ENCODE data around the gene RAPGEF2.
"Not testable (repeated sequence)": the region's sequence is repeated elsewhere in the genome, so short reads cannot be mapped to it uniquely, and the experiment has no call there.

The RAPGEF2 gene

GRCh38 chr4:159307929-159308328 is 205.1 kb downstream of the RAPGEF2 start:
- DNase-seq (ENCODE audit: low read depth) = no peak
- no peak for TF ChIP-seq CTCF (conservative IDR thresholded peaks at IDR 0.05; ENCODE audit: low read depth, low read length)
- H3K4me3 ChIP-seq (ENCODE audit: low read length) = no peak overlapping the region

- TF ChIP-seq CTCF (conservative IDR thresholded peaks at IDR 0.05; ENCODE audit: low read depth, low read length) = no peak
- H3K4me3 ChIP-seq (ENCODE audit: low read length) = no peak overlapping the region
- DNase-seq (ENCODE audit: low read depth) = no peak
Measured at GRCh38 chr4:159308566-159309340, 205.9 kb downstream of the RAPGEF2 start.

GRCh38 chr4:159312236-159312635 is 209.4 kb downstream of the RAPGEF2 start:
- TF ChIP-seq CTCF (conservative IDR thresholded peaks at IDR 0.05; ENCODE audit: low read depth, low read length) = no peak
- no peak for DNase-seq (ENCODE audit: low read depth)

GRCh38 chr4:159315879-159316278 is 213.0 kb downstream of the RAPGEF2 start:
- H3K4me3 ChIP-seq (ENCODE audit: low read length); DNase-seq (ENCODE audit: low read depth): not testable (repeated sequence)
- TF ChIP-seq CTCF (conservative IDR thresholded peaks at IDR 0.05; ENCODE audit: low read depth, low read length) = peak; percentile 29

More at GRCh38 chr4:159312236-159312635, 209.4 kb downstream of the RAPGEF2 start:
- H3K4me3 ChIP-seq (ENCODE audit: low read length) = no peak overlapping the region

- DNase-seq (ENCODE audit: low read depth) = no peak
- no peak overlapping the region for H3K4me3 ChIP-seq (ENCODE audit: low read length)
- TF ChIP-seq CTCF (conservative IDR thresholded peaks at IDR 0.05; ENCODE audit: low read depth, low read length) = no peak
Measured at GRCh38 chr4:159317203-159317602, 214.3 kb downstream of the RAPGEF2 start.

- TF ChIP-seq CTCF (conservative IDR thresholded peaks at IDR 0.05; ENCODE audit: low read depth, low read length) = no peak
- no peak for DNase-seq (ENCODE audit: low read depth)
- H3K4me3 ChIP-seq (ENCODE audit: low read length) = no peak overlapping the region
Measured at GRCh38 chr4:159319027-159319426, 216.1 kb downstream of the RAPGEF2 start.

GRCh38 chr4:159326480-159326879 is 223.6 kb downstream of the RAPGEF2 start:
- no peak overlapping the region for H3K4me3 ChIP-seq (ENCODE audit: low read length)
- TF ChIP-seq CTCF (conservative IDR thresholded peaks at IDR 0.05; ENCODE audit: low read depth, low read length) = no peak
- no peak for DNase-seq (ENCODE audit: low read depth)

Data from retinal pigment epithelial cell (primary cell).